Common myeloid progenitor, CD34-positive (primary cell): Measurements from ENCODE around the gene TMC8.

Experiments
- CTCF ChIA-PET: fragments of 350-600 bp; sonication (Branson Sonifier 250); formaldehyde crosslinking; loops from one replicate; lab custom pipeline; 2021; ENCODE audit warnings: antibody characterized with exemption; lab: Charles Lee
- POLR2A ChIA-PET: fragments of 350-600 bp; sonication (Branson Sonifier 250); formaldehyde crosslinking; loops from one replicate; lab custom pipeline; 2021; ENCODE audit warnings: antibody characterized with exemption; lab: Charles Lee
- DNase-seq, 3 donors: peaks; one replicate each; pipeline versions ENCODE4 v3.0.0 to v3.0.0-alpha.2; 2013
- H3K27ac ChIP-seq, 2 experiments: 1 replicate in 1 of 2; 2 replicates in 1 of 2; pipeline ENCODE4 v1.7.0; 2013; ENCODE audit warnings: inconsistent platforms in 2 of 2, low read length in 2 of 2, mild to moderate bottlenecking in 2 of 2, low read depth in 1 of 2, moderate library complexity in 1 of 2; ENCODE audit not compliant: severe bottlenecking in 2 of 2, insufficient read depth in 1 of 2, poor library complexity in 1 of 2
- H3K27me3 ChIP-seq, 5 experiments: replicated peaks in 2 of 5; 1 replicate in 3 of 5; 2 replicates in 2 of 5; pipeline versions ENCODE4 v1.6.1 to v1.7.0; 2013; ENCODE audit warnings: low read length in 4 of 5, mild to moderate bottlenecking in 2 of 5, moderate library complexity in 2 of 5, inconsistent platforms in 1 of 5; ENCODE audit not compliant: insufficient read depth in 5 of 5, control insufficient read depth in 4 of 5
- H3K36me3 ChIP-seq, 4 experiments: 1 replicate in 2 of 4; 2 replicates in 2 of 4; pipeline versions ENCODE4 v1.6.1 to v1.7.0; 2013; ENCODE audit warnings: low read length in 3 of 4, control low read depth in 1 of 4, mild to moderate bottlenecking in 1 of 4; ENCODE audit not compliant: control insufficient read depth in 4 of 4, insufficient read depth in 4 of 4
- H3K4me1 ChIP-seq, 4 experiments: 1 replicate in 3 of 4; 2 replicates in 1 of 4; pipeline versions ENCODE4 v1.6.1 to v1.7.1; 2013; ENCODE audit warnings: low read length in 3 of 4, mild to moderate bottlenecking in 3 of 4, control low read depth in 1 of 4, inconsistent platforms in 1 of 4, moderate library complexity in 1 of 4; ENCODE audit not compliant: control insufficient read depth in 4 of 4, insufficient read depth in 4 of 4; ENCODE audit errors: control extremely low read depth in 1 of 4
- H3K4me3 ChIP-seq, 7 experiments: 1 replicate in 4 of 7; 2 replicates in 3 of 7; pipeline versions ENCODE4 v1.5.1 to v1.7.0; 2013; ENCODE audit warnings: mild to moderate bottlenecking in 7 of 7, low read length in 6 of 7, moderate library complexity in 6 of 7, inconsistent platforms in 2 of 7, low read depth in 2 of 7, control low read depth in 1 of 7; ENCODE audit not compliant: insufficient read depth in 4 of 7, control insufficient read depth in 1 of 7; ENCODE audit errors: extremely low read depth in 1 of 7
- H3K9me3 ChIP-seq, 5 experiments: 1 replicate in 4 of 5; 2 replicates in 1 of 5; pipeline versions ENCODE4 v1.6.1 to v1.7.1; 2013; ENCODE audit warnings: low read length in 4 of 5, mild to moderate bottlenecking in 2 of 5, inconsistent platforms in 1 of 5, low read depth in 1 of 5, moderate library complexity in 1 of 5; ENCODE audit not compliant: control insufficient read depth in 4 of 5, insufficient read depth in 2 of 5; ENCODE audit errors: control extremely low read depth in 1 of 5
- WGBS: methylation state at CpG from one replicate; pipeline ENCODE4 v1.1.5; 2013; ENCODE audit not compliant: insufficient coverage; 5-methylcytosine and 5-hydroxymethylcytosine counted together

TMC8 gene

GRCh38 chr17:78130090-78130436, 508 bp upstream of the TMC8 start:
- WGBS, result 0% methylated on average over 3 of the region's 5 CpGs
- H3K27me3 ChIP-seq, result no peaks in the 10 kb centered on the region
- peak in 2 of 3 donors; percentile 52 to 68 for DNase-seq
- H3K4me3 ChIP-seq, result peak overlapping the region in 6 of 7 experiments; percentile 13 to 89 (median 81)
- ChIA-PET POLR2A (interaction anchor here (0.9 to 3.0 kb wide), 4 partner anchors 10 to 76 kb away, joined by 3 to 11 read pairs (median 4); no protein-coding TSS in a partner anchor), CTCF (interaction anchor here (0.7 to 10.4 kb wide), 7 partner anchors 10 to 71 kb away, joined by 3 to 122 read pairs (median 6); no protein-coding TSS in a partner anchor)
- peaks cover 0 to 89% (median 84%) of the 10 kb centered on the region in 4 experiments for H3K4me1 ChIP-seq
- peak overlapping the region; percentile 51 to 75 for H3K27ac ChIP-seq
- peaks cover 2 to 39% (median 26%) of the 10 kb centered on the region in 4 experiments for H3K36me3 ChIP-seq
- H3K9me3 ChIP-seq, result no peaks in the 10 kb centered on the region

GRCh38 chr17:78131172-78132083, 857 bp downstream of the TMC8 start:
- Histone ChIP-seq H3K27ac (peak overlapping the region; percentile 55 to 75), H3K27me3 (no peaks in the 10 kb centered on the region), H3K36me3 (peaks cover 5 to 40% (median 35%) of the 10 kb centered on the region in 4 experiments), H3K4me3 (peak overlapping the region; percentile 41 to 89 (median 74)), H3K4me1 (peaks cover 0 to 81% (median 74%) of the 10 kb centered on the region in 4 experiments), H3K9me3 (no peaks in the 10 kb centered on the region)
- ChIA-PET POLR2A (interaction anchor here (1.4 to 3.0 kb wide), 3 partner anchors 12 to 19 kb away, joined by 3 to 11 read pairs (median 4); no protein-coding TSS in a partner anchor), CTCF (interaction anchor here (1.0 to 10.4 kb wide), 5 partner anchors 9 to 47 kb away, joined by 3 to 122 read pairs (median 10); no protein-coding TSS in a partner anchor)
- WGBS, result 1% methylated on average over 63 of the region's 74 CpGs
- DNase-seq, result peak in 2 of 3 donors; percentile 60 to 78

GRCh38 chr17:78132084-78132676, 1.6 kb downstream of the TMC8 start:
- WGBS, result 0% methylated on average over 13 of the region's 38 CpGs
- no peaks in the 10 kb centered on the region for H3K9me3 ChIP-seq
- CTCF ChIA-PET, result interaction anchor here (1.2 to 10.4 kb wide), 3 partner anchors 11 to 46 kb away, joined by 4 to 122 read pairs (median 52); no protein-coding TSS in a partner anchor
- DNase-seq, result peak; percentile 78 to 93 (median 88)
- peaks cover 3 to 81% (median 73%) of the 10 kb centered on the region in 4 experiments for H3K4me1 ChIP-seq
- peak overlapping the region; percentile 41 to 89 (median 74) for H3K4me3 ChIP-seq
- POLR2A ChIA-PET, result interaction anchor here (1.4 to 3.0 kb wide), 2 partner anchors 12 to 13 kb away, joined by 4 to 11 read pairs; no protein-coding TSS in a partner anchor
- no peak overlapping the region for H3K27ac ChIP-seq
- H3K27me3 ChIP-seq, result no peaks in the 10 kb centered on the region
- peaks cover 6 to 47% (median 41%) of the 10 kb centered on the region in 4 experiments for H3K36me3 ChIP-seq

GRCh38 chr17:78132767-78133178, 2.2 kb downstream of the TMC8 start:
- CTCF ChIA-PET, result interaction anchor here (1.1 to 10.4 kb wide), 6 partner anchors 6 to 117 kb away, joined by 3 to 122 read pairs (median 52); partner anchors contain the start of gene TMC6
- POLR2A ChIA-PET, result interaction anchor here (1.4 kb wide), 1 partner anchor 11 kb away, joined by 4 read pairs; no protein-coding TSS in a partner anchor
- Histone ChIP-seq H3K9me3 (no peaks in the 10 kb centered on the region), H3K27ac (peak overlapping the region in 1 of 2 experiments; percentile 5), H3K36me3 (peaks cover 6 to 53% (median 42%) of the 10 kb centered on the region in 4 experiments), H3K4me1 (peaks cover 3 to 81% (median 73%) of the 10 kb centered on the region in 4 experiments), H3K27me3 (no peaks in the 10 kb centered on the region), H3K4me3 (peak overlapping the region in 5 of 7 experiments; percentile 65 to 89 (median 77))
- no peak for DNase-seq
- WGBS, result 57% methylated on average over 7 of the region's 9 CpGs

GRCh38 chr17:78133179-78133951, 2.8 kb downstream of the TMC8 start:
- Histone ChIP-seq H3K9me3 (no peaks in the 10 kb centered on the region), H3K27me3 (no peaks in the 10 kb centered on the region), H3K4me3 (peak overlapping the region in 5 of 7 experiments; percentile 0 to 89 (median 74)), H3K27ac (peak overlapping the region in 1 of 2 experiments; percentile 5), H3K36me3 (peaks cover 6 to 54% (median 42%) of the 10 kb centered on the region in 4 experiments), H3K4me1 (peaks cover 3 to 83% (median 77%) of the 10 kb centered on the region in 4 experiments)
- ChIA-PET POLR2A (interaction anchor here (0.9 to 1.2 kb wide), 2 partner anchors 19 to 20 kb away, joined by 3 read pairs; no protein-coding TSS in a partner anchor), CTCF (interaction anchor here (1.1 to 10.4 kb wide), 7 partner anchors 7 to 117 kb away, joined by 3 to 122 read pairs (median 51); partner anchors contain the start of gene TMC6)
- DNase-seq, result no peak
- WGBS, result 79% methylated on average over 30 of the region's 30 CpGs
